OCI-LY1 (cell line): ENCODE data around the gene LPAR3.

Experiments used
- EZH2 ChIP-seq: fragments of 200-600 bp; sonication (generic), shearing (Covaris generic); IDR thresholded peaks from 2 replicates; pipeline ENCODE4 v1.8.0; 2017; ENCODE audit warnings: borderline replicate concordance, mixed run types, mild to moderate bottlenecking, antibody characterized with exemption, low read length, moderate library complexity, mixed read lengths
- TF ChIP-seq, protein P1 (sequence below): fragments of 200-600 bp; sonication (generic), shearing (Covaris generic); IDR thresholded peaks from 2 replicates; pipeline ENCODE4 v1.5.1; 2017; ENCODE audit warnings: mild to moderate bottlenecking, antibody characterized with exemption, low read length, moderate library complexity, mixed read lengths

DNA sequence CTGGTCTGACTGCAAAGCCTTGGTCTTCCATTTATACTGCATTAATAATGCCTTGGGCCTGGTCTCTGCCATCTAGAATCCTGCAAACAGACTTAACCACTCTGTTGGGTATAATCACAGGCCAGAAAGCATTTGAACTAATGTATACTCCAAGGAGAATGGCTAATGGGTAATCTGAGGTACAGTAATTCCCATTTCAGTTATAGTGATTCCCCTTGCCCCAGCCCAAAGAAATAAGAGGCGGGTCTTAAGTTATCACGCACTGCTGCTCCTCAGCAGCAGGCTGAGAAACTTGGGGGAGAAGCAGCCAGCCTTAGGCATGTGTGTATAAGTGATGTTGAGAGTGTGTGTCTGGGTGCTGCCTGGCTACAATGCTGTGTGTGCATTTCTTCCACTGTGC is 2.4 kb downstream of the LPAR3 start:
- TF ChIP-seq, protein P1, sequence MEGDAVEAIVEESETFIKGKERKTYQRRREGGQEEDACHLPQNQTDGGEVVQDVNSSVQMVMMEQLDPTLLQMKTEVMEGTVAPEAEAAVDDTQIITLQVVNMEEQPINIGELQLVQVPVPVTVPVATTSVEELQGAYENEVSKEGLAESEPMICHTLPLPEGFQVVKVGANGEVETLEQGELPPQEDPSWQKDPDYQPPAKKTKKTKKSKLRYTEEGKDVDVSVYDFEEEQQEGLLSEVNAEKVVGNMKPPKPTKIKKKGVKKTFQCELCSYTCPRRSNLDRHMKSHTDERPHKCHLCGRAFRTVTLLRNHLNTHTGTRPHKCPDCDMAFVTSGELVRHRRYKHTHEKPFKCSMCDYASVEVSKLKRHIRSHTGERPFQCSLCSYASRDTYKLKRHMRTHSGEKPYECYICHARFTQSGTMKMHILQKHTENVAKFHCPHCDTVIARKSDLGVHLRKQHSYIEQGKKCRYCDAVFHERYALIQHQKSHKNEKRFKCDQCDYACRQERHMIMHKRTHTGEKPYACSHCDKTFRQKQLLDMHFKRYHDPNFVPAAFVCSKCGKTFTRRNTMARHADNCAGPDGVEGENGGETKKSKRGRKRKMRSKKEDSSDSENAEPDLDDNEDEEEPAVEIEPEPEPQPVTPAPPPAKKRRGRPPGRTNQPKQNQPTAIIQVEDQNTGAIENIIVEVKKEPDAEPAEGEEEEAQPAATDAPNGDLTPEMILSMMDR: no peak
- no peak for TF ChIP-seq EZH2
